ENCODE measurements around the gene PRR33.

DNA sequence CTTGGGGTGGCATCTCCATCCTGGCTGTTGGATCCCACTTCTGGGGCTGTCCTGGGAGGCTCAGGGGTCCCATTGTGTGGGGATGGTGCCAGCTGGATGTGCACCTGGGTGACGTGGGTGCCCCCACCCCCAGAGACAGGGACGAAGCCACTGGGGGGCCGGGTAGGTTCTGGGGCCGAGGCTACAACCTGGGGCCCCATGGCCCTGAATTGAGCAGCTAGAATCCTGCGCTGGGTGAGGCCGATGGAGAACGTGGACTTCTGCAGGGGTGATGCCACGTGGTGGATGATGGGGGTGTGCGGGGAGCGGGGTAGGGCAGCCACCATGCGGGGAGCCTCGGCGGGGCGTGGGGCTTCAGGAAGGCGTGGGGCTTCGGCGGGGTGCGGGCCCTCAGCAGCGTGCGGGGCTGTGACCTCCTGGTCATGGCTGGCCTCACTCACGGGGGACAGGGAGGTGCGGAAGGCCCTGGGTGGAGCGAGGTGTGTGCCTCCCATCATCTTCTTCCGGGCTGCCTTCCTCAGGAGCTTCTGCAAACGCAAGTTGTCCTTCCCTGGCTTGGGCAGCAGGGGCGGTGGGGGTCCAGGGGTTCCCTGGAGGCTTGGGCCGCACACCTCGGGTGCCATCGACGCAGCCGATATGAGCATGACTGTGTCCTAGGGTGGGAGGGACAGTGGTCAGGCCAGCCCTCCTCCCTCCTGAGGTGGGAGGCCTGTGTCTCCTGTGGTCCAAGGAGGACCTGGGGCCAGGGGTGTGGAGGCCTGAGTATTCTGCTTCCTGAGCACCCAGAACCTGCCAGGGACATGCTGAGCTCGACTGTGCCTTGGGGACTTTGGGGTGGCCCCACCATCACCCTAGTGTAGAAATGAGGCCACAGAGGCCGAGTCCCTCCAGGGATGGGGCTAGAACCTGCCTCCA, 1.5 kb downstream of the PRR33 start:
- no peak for TF ChIP-seq EZH2phosphoT487 (IDR thresholded peaks at IDR 0.05; ENCODE audit: borderline replicate concordance, low read length)
- TF ChIP-seq, protein P1, sequence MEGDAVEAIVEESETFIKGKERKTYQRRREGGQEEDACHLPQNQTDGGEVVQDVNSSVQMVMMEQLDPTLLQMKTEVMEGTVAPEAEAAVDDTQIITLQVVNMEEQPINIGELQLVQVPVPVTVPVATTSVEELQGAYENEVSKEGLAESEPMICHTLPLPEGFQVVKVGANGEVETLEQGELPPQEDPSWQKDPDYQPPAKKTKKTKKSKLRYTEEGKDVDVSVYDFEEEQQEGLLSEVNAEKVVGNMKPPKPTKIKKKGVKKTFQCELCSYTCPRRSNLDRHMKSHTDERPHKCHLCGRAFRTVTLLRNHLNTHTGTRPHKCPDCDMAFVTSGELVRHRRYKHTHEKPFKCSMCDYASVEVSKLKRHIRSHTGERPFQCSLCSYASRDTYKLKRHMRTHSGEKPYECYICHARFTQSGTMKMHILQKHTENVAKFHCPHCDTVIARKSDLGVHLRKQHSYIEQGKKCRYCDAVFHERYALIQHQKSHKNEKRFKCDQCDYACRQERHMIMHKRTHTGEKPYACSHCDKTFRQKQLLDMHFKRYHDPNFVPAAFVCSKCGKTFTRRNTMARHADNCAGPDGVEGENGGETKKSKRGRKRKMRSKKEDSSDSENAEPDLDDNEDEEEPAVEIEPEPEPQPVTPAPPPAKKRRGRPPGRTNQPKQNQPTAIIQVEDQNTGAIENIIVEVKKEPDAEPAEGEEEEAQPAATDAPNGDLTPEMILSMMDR (IDR thresholded peaks at IDR 0.05; ENCODE audit: low read depth, low read length, poor library complexity, severe bottlenecking), result no peak
